NT2/D1 (cell line): ENCODE data around the gene LPAR5.

Source experiments
- SUZ12 ChIP-seq: IDR thresholded peaks from 2 replicates; pipeline ENCODE4 v1.6.1; 2011; ENCODE audit not compliant: insufficient read length, insufficient read depth; ENCODE audit errors: extremely low read depth
- YY1 ChIP-seq: IDR thresholded peaks from 2 replicates; pipeline ENCODE4 v1.6.1; 2011; ENCODE audit not compliant: insufficient read length, insufficient read depth
- ZNF274 ChIP-seq: IDR thresholded peaks from 2 replicates; pipeline ENCODE4 v1.6.1; 2011; ENCODE audit warnings: mild to moderate bottlenecking, low read depth, low read length

GRCh38 chr12:6646276-6647082 lies 10.7 kb upstream of the LPAR5 start:
- no peak for TF ChIP-seq ZNF274
- TF ChIP-seq SUZ12 = no peak
- no peak for TF ChIP-seq YY1
